Vagina (tissue), 2 donors: Measurements from ENCODE around the gene NTM. TPM values are rescaled to one million over a fixed set of nuclear protein-coding genes. Genes with fewer than 3 reads are reported as not detected.

Experiments
- DNase-seq, 2 donors: peaks; one replicate each; pipeline ENCODE4 v3.0.0-alpha.2; 2017; ENCODE audit errors: extremely low spot score in 2 of 2
- H3K27ac ChIP-seq: fragments of 200-600 bp; sonication (generic); one replicate; pipeline ENCODE4 v1.5.1; 2019
- H3K27me3 ChIP-seq: fragments of 200-600 bp; sonication (generic); one replicate; pipeline ENCODE4 v1.5.1; 2019
- H3K36me3 ChIP-seq, 2 donors: fragments of 200-600 bp; sonication (generic); one replicate each; pipeline ENCODE4 v1.5.1; 2017 to 2019
- H3K4me1 ChIP-seq: fragments of 200-600 bp; sonication (generic); one replicate; pipeline ENCODE4 v1.5.1; 2019
- H3K4me3 ChIP-seq, 2 donors: fragments of 200-600 bp; sonication (generic); 1 replicate in 1 of 2; 2 replicates in 1 of 2; pipeline ENCODE4 v1.5.1; 2016 to 2019
- H3K9me3 ChIP-seq: fragments of 200-600 bp; sonication (generic); one replicate; pipeline ENCODE4 v1.5.1; 2019
- POLR2A ChIP-seq, 2 donors: fragments of 450-650 bp; IDR thresholded peaks; one replicate each; pipeline ENCODE4 v1.6.1; 2017; ENCODE audit warnings: antibody characterized with exemption in 2 of 2, mild to moderate bottlenecking in 2 of 2, moderate library complexity in 2 of 2
- POLR2AphosphoS5 ChIP-seq, 2 donors: sonication (generic); formaldehyde crosslinking; IDR thresholded peaks; one replicate each; pipeline ENCODE4 v1.9.0; 2017; ENCODE audit warnings: antibody characterized with exemption in 2 of 2, mild to moderate bottlenecking in 2 of 2, low read depth in 1 of 2; ENCODE audit not compliant: insufficient read depth in 1 of 2
- intact Hi-C: fragments of 100-400 bp; cut with DNase I; formaldehyde crosslinking; loops from one replicate; pipeline ENCODE4 v1.15.1; 2023
- total RNA-seq: library from RNA; depleted of rRNA; stranded (reverse); fragments of >200 nt; gene quantifications from one replicate; pipeline ENCODE4 v1.2.3, GENCODE V29; 2016
- TF ChIP-seq, protein P1 (sequence below), 3 experiments: fragments of 450-650 bp in 2 of 3; fragments of 200-600 bp in 1 of 3; sonication (generic) in 1 of 3; IDR thresholded peaks; one replicate each; pipeline ENCODE4 v1.5.1; 2017 to 2019; ENCODE audit warnings: antibody characterized with exemption in 3 of 3, mild to moderate bottlenecking in 2 of 3, moderate library complexity in 2 of 3

NTM gene
- total RNA-seq, 1 donor from 2014 or later = 4.2 TPM

DNA sequence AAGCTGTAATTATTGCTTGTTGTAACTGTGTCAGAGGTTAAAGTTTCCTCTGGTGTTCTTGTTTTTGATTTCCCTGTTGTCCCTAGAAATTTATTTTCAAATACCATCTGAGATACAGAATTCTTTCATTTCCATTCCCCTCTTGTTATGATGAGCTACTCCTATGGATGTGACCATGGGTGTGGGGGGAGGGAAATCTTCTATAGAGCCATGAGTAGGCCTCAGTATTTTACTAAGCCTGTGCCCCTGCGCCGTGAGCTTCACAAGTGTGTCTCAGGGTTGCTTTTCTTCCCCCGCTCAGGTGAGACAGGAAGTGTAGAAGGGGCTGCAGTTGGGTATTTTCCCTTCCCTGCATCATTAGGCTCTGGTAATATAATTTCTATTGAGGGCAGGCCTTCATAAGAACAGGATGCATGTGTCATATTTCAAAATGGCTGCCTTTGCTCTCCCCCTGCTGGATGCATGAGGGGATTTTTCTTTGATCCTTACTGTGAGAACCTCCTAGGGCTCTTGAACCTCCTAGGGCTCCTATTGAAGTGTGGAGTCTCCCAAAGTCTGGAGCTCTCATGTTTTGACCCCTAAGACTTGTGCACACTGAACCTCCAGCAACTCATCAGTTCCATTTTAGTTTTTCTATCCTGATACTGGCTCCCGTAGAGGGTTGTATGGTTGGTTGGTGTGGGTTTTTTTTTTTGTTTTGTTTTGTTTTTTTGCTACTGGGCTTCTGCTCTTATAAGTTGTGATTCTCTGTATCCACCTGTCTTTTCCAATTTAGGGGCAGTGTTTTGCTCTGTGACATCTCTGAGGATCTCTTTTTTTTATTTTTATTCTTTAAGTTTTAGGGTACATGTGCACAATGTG lies 658.2 kb downstream of the NTM start:
- H3K27ac ChIP-seq = no peak overlapping the region
- DNase-seq = no peak
- H3K4me1 ChIP-seq = no peaks in the 10 kb centered on the region
- no peak for TF ChIP-seq POLR2A (IDR thresholded peaks at IDR 0.05)
- TF ChIP-seq, protein P1, sequence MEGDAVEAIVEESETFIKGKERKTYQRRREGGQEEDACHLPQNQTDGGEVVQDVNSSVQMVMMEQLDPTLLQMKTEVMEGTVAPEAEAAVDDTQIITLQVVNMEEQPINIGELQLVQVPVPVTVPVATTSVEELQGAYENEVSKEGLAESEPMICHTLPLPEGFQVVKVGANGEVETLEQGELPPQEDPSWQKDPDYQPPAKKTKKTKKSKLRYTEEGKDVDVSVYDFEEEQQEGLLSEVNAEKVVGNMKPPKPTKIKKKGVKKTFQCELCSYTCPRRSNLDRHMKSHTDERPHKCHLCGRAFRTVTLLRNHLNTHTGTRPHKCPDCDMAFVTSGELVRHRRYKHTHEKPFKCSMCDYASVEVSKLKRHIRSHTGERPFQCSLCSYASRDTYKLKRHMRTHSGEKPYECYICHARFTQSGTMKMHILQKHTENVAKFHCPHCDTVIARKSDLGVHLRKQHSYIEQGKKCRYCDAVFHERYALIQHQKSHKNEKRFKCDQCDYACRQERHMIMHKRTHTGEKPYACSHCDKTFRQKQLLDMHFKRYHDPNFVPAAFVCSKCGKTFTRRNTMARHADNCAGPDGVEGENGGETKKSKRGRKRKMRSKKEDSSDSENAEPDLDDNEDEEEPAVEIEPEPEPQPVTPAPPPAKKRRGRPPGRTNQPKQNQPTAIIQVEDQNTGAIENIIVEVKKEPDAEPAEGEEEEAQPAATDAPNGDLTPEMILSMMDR (IDR thresholded peaks at IDR 0.05) = peak in 1 of 3 experiments; percentile 32
- H3K27me3 ChIP-seq = no peaks in the 10 kb centered on the region
- intact Hi-C loops = no loop called here
- H3K4me3 ChIP-seq = no peak overlapping the region
- no peaks in the 10 kb centered on the region for H3K9me3 ChIP-seq
- no peaks in the 10 kb centered on the region for H3K36me3 ChIP-seq

DNA sequence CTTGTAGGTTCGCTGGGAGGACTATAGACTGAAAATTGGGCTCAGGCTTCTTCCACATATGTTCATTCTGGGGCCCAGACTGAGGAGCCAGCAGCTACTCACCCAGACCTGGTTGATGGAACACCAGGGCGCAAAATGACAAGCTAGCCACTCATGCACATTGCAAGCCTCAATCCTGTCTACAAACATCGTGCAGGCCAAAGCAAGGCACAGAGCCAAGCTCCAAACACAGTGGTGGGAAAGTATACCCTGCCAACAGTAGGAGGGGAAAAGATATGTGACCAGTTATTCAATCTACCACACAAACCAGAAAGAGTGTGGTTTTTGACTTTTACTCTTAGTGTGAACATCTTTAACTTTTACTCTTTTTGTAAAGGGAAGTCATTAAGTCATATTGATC lies 660.5 kb downstream of the NTM start:
- Histone ChIP-seq H3K27ac (no peak overlapping the region), H3K4me3 (no peak overlapping the region), H3K4me1 (no peaks in the 10 kb centered on the region), H3K27me3 (no peaks in the 10 kb centered on the region), H3K9me3 (no peaks in the 10 kb centered on the region), H3K36me3 (no peaks in the 10 kb centered on the region)
- intact Hi-C loops = no loop called here
- DNase-seq = no peak
- TF ChIP-seq POLR2A (IDR thresholded peaks at IDR 0.05) (no peak), POLR2AphosphoS5 (IDR thresholded peaks at IDR 0.05; ENCODE audit: insufficient read depth in 1 of 2, low read depth in 1 of 2) (no peak)
- TF ChIP-seq, protein P1 (IDR thresholded peaks at IDR 0.05) = no peak

DNA sequence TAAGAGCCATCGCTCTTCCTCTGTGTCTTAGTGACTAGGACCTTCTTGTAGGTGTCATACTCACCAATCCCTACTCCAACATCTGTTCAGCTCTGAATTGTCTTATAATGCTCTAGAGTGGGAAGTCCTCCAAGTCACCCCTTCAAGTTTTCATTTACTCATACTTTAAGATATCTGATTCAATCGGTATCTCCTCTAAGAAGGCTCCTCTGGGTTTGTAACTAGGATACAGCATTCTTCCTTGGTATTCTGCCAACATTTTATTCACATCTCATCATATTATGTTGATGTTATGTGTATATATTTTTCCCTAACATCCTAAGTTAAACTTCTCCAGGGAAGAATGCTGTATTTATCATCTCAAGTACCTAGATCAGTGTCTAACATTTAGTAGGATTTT lies 662.1 kb downstream of the NTM start:
- no peaks in the 10 kb centered on the region for H3K4me1 ChIP-seq
- no peak for DNase-seq
- TF ChIP-seq, protein P1 (IDR thresholded peaks at IDR 0.05) = no peak
- no peak for TF ChIP-seq POLR2AphosphoS5 (IDR thresholded peaks at IDR 0.05; ENCODE audit: insufficient read depth in 1 of 2, low read depth in 1 of 2)
- no peak for TF ChIP-seq POLR2A (IDR thresholded peaks at IDR 0.05)
- no peak overlapping the region for H3K4me3 ChIP-seq
- no peaks in the 10 kb centered on the region for H3K27me3 ChIP-seq
- no peaks in the 10 kb centered on the region for H3K36me3 ChIP-seq
- H3K27ac ChIP-seq = no peak overlapping the region
- H3K9me3 ChIP-seq = no peaks in the 10 kb centered on the region
- intact Hi-C loops = no loop called here

DNA sequence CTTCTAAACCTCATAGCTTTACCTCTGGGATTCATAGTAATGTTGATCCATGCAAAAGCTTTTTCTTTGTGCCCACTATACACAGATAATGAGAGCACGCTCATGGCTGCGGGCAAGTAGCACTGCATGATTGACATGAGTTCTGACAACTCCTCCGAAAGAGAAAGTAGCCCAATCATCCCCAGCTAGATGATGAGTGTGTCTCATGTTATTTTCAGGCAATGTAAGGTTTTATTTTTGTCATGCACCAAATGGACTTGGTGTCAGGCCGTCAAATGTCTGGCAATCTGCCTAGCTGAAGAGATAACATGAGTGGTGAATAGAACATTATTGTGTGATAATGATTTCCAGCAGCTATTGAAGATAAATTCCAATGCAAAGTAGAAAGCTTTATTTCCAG lies 662.6 kb downstream of the NTM start:
- H3K4me1 ChIP-seq = no peaks in the 10 kb centered on the region

DNA sequence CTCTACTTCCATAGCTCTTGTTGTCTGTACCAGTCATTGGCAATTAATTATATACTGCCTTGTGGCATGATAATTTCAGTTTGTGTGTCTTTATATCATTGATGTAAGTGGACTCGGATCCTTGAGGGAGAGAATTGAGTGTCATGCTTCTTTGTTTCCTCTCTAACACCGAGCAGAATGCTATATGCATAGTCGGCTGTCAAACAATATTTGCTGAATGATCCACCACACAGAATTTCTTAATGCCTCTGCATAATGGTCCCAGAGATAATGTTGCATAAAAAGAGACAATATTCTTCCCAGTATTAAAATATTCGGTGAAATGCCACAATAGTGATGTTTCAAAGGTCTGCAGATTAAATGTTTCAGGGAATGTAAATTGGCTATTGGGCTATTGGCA lies 664.8 kb downstream of the NTM start:
- no peak for DNase-seq
- intact Hi-C loops = no loop called here
- no peaks in the 10 kb centered on the region for H3K4me1 ChIP-seq
- no peak for TF ChIP-seq POLR2AphosphoS5 (IDR thresholded peaks at IDR 0.05; ENCODE audit: insufficient read depth in 1 of 2, low read depth in 1 of 2)
- no peak for TF ChIP-seq POLR2A (IDR thresholded peaks at IDR 0.05)
- TF ChIP-seq, protein P1 (IDR thresholded peaks at IDR 0.05) = no peak
- H3K9me3 ChIP-seq = no peaks in the 10 kb centered on the region
- no peaks in the 10 kb centered on the region for H3K27me3 ChIP-seq
- H3K36me3 ChIP-seq = no peaks in the 10 kb centered on the region
- no peak overlapping the region for H3K27ac ChIP-seq
- no peak overlapping the region for H3K4me3 ChIP-seq

More for the DNA sequence above, 662.6 kb downstream of the NTM start:
- Histone ChIP-seq H3K9me3 (no peaks in the 10 kb centered on the region), H3K4me3 (no peak overlapping the region), H3K36me3 (no peaks in the 10 kb centered on the region), H3K27me3 (no peaks in the 10 kb centered on the region), H3K27ac (no peak overlapping the region)
- intact Hi-C loops = no loop called here
- no peak for DNase-seq
- no peak for TF ChIP-seq POLR2A (IDR thresholded peaks at IDR 0.05)
- TF ChIP-seq, protein P1 (IDR thresholded peaks at IDR 0.05) = no peak
- TF ChIP-seq POLR2AphosphoS5 (IDR thresholded peaks at IDR 0.05; ENCODE audit: insufficient read depth in 1 of 2, low read depth in 1 of 2) = no peak
